Hepatocyte (in vitro differentiated cells): ENCODE data around the gene PDILT.
"Not testable (repeated sequence)": the region's sequence is repeated elsewhere in the genome, so short reads cannot be mapped to it uniquely, and the experiment has no call there.

ENCODE experiments used
- CTCF ChIP-seq: fragments of 200-600 bp; sonication (generic); IDR thresholded peaks from 2 replicates; pipeline ENCODE4 v1.5.1; 2016; ENCODE audit warnings: antibody characterized with exemption, mild to moderate bottlenecking; ENCODE audit not compliant: poor library complexity
- EZH2phosphoT487 ChIP-seq: fragments of 200-600 bp; sonication (generic); IDR thresholded peaks from one replicate; pipeline ENCODE4 v1.6.1; 2018; ENCODE audit warnings: antibody characterized with exemption, mild to moderate bottlenecking, low read depth, moderate library complexity; ENCODE audit not compliant: unreplicated experiment, severe bottlenecking

GRCh38 chr16:20429499-20429898 is 25.0 kb upstream of the PDILT start:
- TF ChIP-seq CTCF, EZH2phosphoT487: not testable (repeated sequence)
